Skeletal muscle cell (primary cell): ENCODE measurements around the gene LCE1E.

Experiments used
- DNase-seq: peaks from one replicate; pipeline ENCODE4 v3.0.0-alpha.2; 2010; ENCODE audit warnings: low read depth
- H3K4me3 ChIP-seq: 2 replicates; pipeline ENCODE4 v1.5.1; 2011; ENCODE audit warnings: low read depth, mild to moderate bottlenecking, control low read depth, low read length, moderate library complexity

The LCE1E gene, protein sequence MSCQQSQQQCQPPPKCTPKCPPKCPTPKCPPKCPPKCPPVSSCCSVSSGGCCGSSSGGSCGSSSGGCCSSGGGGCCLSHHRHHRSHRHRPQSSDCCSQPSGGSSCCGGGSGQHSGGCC

DNA sequence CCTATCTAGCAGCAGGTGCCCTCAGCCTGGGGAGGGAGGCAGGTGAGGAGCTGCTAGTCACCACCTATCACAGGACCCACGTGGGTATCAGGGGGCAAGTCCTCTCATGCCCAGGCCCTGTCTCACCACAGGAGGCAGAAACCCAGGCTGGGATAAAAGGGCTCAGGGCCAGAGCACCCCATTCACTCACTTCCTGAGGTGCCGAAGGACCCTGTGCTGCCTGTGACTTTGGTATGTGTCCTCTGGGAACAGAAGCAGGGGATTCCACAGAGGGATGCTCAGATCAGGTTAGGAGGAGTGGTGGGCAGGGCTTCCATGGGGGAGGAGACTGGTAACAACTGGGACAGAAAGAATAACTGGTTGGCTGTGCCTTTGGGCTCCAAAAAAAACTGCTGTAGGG lies at the start of gene LCE1E:
TSS of gene LCE1E (plus strand) at position 181 of the 400 bp plus-strand sequence. CDS start 1,043 bp downstream, outside the sequence.
- no peak for DNase-seq
- H3K4me3 ChIP-seq = no peak within 1 kb of the TSS

DNA sequence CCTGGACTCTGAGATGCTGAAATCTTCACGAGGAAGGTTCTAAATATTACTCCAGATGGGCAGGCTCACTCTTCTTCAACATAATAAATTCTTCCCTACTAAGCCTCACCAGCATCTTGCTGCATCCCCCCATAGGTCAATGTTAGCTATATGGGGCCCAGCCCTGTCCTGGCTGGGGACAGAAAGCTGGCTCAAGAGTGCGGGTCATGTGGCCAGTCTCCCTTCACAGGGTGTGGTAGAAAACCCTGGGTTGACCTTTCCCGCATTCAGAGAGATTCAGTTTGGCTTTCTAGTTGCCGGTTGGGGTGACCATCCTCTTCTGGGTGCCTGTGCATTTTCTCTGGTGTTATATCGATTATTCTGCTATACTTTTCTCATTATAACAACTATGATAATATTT lies 48.1 kb upstream of the LCE1E start:
- no peak for DNase-seq
- no peak overlapping the region for H3K4me3 ChIP-seq

DNA sequence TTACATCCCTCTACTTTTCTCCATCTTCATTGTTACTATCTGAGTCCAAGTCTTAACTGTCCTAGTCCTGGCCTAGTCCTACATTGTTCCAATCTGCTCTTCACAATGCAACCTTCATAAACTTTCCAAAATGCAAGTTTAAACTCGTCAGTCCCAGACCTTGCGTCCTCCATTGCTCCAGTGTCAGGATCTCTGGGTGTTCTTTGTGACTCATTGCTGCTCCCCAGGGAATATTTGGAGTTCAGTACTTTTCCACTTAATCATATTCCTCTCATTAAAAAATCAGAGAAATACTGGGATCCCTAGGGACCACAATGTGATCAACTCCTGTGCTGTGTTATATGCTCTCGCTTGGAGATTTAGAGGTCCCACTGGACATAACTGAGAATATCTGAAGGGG lies 46.2 kb upstream of the LCE1E start:
- no peak overlapping the region for H3K4me3 ChIP-seq
- DNase-seq = no peak

DNA sequence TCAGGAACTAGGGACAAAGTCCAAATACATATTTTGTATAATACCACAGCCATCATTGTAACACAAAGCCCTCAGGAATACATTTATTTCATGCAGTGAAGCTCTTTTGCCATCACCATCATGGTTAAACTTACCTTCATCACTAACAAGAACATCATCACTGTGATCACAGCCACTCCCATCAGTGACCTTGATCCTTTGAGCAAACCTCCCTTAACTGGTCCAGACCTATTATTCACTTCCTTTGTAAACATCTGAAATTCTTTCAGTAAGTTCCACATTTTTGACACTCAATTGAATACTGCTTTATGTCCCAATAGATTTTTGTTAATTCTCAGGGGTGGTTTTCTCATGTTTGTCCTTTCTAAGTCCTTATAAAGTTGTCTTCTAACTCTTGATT lies 44.4 kb upstream of the LCE1E start:
- DNase-seq = no peak
- no peak overlapping the region for H3K4me3 ChIP-seq

DNA sequence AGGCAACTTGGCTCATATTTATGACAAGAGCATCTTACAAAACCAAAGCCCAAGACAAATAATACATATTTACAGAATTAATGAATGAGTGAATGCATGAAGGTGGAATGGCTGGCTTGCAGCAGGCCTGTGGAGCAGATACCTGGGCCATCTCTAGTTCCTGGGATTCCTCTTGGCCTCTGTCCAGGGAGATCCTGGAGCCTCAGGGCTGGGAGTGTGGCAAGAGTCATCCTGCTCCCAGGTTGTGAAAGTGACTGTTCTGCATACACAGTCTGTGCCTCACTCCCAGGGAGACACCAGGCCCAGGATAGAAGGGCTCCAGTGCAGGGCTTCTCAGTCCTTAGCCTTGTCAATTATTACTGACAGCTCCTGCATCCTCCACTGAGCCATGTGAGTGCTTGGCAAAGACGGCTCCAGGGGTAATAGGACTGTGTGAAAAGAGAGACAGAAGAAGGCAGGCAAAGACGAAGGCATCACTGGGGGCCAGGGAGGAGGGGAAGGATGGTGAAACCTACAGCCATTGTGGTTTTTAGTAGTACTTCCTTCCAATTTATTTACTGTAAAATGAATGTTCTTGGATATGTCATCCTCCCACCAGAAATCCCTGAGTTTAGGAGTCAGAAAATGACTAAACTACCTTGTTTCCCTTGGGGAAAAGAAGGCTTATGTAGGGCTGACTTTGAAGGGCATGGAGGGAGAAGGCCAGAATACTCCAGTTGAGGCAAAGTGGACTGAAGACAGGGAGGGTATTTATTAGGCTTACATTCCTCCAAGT lies 42.5 kb upstream of the LCE1E start:
- DNase-seq = no peak

DNA sequence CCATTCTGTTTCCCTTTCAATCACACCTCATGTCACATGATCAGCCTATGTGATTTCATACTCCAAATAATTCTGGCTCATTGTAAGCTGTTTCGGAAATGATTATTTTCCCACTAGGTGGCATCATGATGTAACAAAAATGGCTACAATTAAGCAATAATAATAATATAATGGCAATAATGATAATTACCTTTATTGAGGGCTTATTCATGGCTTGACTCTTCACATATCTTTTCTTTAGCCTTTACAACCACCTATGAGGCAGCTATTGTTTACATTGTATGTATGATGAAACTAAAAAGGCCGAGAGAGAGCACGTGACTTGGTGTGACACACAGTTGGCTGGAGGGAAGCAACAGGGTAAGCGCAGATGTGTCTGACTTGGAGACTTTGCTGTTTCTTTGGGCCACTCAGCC lies 40.8 kb upstream of the LCE1E start:
- H3K4me3 ChIP-seq = no peak overlapping the region
- no peak for DNase-seq

More for the DNA sequence above, 42.5 kb upstream of the LCE1E start:
- H3K4me3 ChIP-seq = no peak overlapping the region

DNA sequence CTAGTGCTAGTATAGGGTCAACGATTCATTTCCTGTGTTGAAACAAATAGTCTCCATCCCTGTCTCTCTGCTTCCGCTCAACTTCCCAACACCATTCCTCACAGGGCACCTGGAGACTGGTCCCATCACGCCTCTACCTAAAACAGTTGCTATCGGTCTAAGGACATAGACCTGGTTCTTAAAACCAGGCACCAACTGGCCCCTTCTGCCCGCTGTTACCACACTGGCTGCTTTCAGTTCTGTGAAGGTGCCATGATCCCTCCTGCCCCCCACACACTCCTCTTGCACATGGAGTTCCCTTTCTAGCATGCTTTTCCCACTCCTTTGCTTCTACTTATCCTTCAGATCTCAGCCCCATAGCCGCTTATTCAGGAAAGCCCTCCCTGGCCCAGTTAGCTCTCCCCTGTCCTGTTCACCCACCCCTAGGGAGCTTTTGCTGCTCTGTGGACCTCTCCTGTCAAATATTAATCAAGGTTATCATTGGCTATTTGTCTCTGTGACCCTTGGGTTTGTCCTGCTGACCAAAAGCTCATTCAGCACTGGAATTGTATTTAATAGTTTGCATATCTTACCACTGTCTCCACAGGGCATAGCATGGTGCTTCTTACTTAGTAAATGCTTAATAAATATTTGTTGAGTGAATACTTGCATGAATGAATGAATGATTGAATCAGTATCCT lies 40.2 kb upstream of the LCE1E start:
- DNase-seq = no peak
- no peak overlapping the region for H3K4me3 ChIP-seq

DNA sequence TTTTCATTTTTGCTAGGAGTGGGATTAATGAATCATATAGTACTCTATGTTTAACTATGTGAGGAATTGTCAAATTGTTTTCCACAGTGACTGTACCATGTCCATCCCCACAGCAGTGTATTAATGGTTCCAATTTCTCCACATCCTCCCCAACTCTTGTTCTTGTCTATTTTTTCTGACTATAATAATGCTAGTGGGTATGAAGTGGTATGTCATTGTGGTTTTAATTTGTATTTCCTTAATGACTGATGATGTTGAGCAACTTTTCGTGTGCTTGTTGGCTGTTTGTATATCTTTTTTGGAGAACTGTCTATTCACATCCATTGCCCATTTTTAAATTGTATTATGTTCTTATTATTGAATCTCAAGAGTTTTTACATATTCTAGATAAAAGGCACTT lies 38.2 kb upstream of the LCE1E start:
- no peak for DNase-seq
- H3K4me3 ChIP-seq = no peak overlapping the region

DNA sequence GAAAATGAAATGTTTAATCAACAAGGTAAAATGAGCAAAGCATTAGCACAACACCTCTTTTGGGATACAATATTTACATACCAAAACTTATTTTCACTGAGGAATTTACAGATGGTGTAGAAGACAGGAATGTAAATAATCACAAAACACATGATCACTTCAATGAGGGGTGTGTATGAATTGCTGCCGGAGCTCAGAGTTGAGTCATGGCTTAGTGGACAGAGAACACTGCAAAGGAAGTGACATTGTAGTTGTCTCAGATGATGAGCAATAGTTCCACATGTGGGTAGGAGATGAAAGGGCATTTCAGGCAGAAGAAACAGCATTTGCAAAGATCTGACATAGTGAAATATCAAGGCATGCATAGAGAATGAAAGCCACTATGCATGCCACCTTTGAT lies 33.8 kb upstream of the LCE1E start:
- H3K4me3 ChIP-seq = no peak overlapping the region
- no peak for DNase-seq

DNA sequence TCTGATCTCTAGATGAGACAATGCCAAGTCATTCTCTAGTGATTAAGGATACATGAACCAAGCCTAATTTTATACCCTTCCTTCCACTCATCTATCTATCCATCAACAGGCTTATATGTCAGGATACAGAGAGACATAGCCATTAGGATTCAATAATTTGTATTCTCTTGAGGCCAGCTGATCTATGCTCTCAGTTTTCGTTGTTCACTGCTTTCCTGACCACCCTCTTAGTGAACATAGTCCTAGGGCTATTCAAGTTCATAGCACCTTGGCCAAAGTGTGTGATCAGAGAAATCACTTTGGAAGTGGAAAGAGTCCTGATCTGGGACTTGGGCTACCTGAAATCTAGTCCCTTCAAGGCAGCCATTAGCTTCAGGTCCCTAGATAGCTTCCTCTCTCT lies 32.5 kb upstream of the LCE1E start:
- DNase-seq = no peak
- no peak overlapping the region for H3K4me3 ChIP-seq

DNA sequence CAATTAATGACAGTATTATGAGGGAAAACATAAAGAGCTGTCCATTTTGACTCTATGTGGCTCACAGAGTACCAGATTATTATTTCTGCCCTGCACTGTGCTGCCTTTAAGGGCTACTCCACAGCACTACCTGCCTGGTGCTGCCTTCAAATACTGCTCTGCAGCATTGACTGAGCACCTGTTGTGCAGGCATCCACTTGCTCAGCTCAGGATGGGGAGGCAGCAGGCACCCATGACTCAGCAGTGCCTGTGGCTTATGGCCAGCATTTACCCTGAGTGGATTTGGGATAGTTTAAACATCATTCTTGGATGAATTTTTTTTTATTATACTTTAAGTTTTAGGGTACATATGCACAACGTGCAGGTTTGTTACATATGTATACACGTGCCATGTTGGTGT lies 29.2 kb upstream of the LCE1E start:
- DNase-seq = no peak
- H3K4me3 ChIP-seq = no peak overlapping the region

DNA sequence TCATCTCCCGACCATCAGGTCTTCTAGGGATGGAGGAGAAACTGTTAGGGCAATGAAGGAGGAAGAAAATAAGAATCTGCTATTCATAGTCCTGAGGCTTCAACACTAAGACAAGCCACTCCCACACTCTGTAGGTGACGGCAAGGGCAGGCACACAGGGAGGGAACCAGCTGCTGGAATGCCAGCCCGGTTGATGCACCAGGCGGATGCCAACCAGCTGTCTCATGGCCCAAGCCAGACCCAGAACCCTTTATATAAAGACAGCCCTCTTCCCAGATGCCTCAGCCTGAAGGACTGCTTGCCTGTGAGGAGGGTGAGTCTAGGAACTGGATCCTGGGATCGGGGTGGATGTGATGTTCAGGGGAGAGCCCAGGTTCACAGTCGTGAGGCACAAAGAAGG lies 28.3 kb upstream of the LCE1E start, which contains the start of gene KPRP:
TSS of gene KPRP (plus strand) at position 279 of the 400 bp plus-strand sequence. CDS start 1,564 bp downstream, outside the sequence.
- no peak within 1 kb of the TSS for H3K4me3 ChIP-seq
- no peak for DNase-seq

DNA sequence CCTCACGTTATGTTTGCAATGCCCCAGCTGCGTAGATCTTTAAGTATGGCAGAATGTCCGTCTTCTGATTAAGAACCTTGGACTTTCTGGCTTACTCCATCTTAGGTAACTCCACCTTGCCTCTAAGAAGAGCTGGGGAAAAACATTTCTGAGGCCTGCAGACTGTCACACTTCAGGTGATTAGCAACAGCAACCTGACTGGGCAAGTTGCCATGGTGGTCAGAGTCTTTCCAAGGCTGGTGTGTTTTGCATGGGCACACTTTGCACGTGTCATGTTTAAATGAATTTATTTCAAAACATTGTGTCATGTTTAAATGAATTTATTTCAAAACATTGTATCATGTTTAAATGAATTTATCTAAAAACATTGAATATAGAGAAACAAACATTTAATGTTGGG lies 27.4 kb upstream of the LCE1E start:
- no peak for DNase-seq
- no peak overlapping the region for H3K4me3 ChIP-seq

DNA sequence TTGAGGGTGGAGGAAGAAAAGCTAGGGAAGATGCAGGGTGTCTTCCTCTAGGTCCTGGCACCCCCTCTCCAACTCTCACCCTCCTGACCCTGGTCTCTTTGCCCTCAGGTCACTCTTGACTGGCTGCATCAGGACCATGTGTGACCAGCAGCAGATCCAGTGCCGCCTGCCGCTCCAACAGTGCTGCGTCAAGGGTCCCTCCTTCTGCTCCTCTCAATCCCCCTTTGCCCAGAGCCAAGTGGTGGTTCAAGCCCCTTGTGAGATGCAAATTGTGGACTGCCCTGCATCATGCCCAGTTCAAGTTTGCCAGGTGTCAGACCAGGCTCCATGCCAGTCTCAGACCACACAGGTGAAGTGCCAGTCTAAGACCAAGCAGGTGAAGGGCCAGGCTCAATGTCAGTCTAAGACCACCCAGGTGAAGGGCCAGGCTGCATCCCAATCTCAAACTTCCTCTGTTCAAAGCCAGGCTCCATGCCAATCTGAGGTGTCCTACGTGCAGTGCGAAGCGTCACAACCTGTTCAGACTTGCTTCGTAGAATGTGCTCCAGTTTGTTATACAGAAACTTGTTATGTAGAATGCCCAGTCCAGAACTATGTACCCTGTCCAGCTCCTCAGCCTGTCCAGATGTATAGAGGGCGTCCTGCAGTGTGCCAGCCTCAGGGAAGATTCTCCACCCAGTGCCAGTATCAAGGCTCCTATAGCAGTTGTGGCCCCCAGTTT lies 26.4 kb upstream of the LCE1E start:
- no peak for DNase-seq
- no peak overlapping the region for H3K4me3 ChIP-seq

DNA sequence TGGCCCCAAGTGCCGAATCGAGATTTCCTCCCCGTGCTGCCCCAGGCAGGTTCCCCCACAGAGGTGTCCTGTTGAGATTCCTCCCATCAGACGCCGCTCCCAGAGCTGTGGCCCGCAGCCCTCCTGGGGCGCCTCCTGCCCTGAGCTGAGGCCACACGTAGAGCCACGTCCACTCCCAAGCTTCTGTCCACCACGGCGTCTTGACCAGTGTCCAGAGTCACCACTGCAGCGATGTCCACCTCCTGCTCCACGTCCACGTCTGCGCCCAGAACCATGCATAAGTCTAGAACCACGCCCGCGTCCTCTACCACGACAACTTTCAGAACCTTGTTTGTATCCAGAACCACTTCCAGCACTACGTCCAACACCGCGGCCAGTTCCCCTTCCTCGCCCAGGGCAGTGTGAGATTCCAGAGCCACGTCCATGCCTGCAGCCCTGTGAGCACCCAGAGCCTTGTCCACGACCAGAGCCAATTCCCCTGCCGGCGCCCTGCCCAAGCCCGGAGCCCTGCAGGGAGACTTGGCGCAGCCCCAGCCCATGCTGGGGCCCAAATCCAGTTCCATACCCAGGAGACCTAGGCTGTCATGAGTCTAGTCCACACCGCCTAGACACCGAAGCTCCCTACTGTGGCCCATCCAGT lies 25.4 kb upstream of the LCE1E start:
- H3K4me3 ChIP-seq = no peak overlapping the region
- DNase-seq = no peak

DNA sequence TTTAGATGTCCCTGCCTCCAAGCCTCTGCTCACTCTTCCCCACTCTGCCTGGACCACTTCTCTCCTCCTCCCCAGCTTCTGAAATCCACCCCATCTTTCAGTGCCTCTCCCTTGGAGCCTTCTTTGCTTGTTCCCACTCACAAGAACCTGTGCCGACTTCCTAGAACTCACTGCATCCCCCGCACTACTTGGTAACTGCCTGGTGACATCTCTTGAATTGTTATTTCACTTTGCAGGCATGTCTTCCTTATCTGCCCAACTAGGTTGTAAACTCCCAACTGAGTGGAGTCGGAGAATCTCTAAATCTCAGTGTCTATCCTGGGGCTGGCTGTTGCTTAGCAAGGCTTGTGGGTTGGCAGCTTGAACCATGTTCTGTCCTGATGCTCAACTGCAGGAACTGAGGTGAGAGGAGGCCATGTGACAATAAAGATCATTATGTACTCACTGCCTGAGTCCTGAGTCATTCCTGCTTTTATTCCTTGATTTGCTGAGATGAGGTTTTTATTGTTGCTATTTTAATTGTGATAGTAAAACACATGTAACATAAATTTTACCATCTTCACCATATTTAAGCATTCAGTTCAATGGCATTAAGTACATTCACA lies 24.3 kb upstream of the LCE1E start:
- no peak overlapping the region for H3K4me3 ChIP-seq
- DNase-seq = no peak

DNA sequence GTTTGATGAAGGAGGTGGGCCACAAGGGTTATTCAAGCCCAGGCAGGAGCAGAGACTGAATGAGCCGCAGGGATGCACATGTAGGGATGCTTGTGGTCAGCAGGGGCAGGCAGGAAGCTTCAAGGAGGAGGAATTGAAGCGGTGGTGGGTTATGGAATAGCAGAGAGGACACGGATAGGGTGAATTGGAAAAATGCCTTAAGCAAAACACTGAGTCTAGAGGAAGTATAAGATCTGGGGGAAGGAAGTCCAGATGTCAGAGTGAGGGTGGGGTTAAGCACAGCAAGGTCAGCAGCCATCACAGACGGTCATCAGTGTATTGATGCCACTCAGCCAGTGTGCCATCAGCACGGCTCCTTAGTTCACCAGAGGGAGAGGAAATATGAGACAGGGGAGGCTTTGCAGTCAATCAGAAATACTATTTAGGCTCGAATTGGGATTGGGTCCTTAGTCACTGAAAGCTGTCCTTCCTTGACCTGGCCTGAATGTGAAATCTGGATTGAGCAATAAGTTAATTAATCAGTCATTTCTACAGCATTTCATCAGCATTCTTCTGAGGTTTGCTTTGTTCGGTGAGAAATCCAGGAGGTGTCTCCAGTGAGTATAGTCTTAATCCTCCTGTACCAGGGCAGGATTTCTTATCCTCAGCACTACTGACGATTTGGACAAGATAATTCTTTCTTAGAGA lies 17.1 kb upstream of the LCE1E start:
- DNase-seq = no peak
- no peak overlapping the region for H3K4me3 ChIP-seq

DNA sequence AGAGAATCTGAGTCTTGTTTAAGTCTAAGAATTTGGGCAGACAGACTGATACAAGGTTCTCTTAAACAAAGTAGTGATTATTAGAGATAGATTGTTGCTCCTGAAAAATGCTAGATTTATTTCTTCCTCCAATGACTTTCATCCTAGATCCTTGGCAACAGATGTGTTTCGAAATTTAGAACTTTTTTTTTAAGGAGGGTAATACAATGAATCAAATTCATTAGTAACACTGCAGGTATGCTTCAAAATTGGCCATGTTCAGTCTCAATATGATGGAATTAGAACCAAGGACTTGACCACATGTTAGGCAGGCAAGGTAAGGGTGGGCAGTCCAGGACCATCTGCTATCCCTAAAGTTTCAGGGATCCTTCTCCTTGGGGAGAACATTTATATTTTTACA lies 15.6 kb upstream of the LCE1E start:
- DNase-seq = no peak
- no peak overlapping the region for H3K4me3 ChIP-seq

DNA sequence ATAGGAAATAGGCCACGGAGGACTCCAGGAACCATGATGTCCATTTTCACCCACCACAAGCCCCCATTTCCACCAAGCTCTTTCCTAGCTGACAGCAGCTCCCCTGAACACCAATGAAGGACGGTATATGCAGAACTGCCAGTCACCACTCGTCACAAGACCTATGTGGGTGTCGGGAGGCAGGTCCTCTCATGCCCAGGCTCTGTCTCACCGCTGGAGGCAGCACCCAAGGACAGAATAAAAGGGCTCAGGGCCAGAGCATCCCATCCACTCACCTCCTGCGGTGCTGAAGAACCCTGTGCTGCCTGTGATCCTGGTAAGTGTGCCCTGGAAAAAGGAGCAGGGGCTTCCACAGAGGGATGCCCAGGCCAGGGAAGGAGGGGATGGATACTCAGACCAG lies 11.2 kb upstream of the LCE1E start, which contains the start of gene LCE1F:
TSS of gene LCE1F (plus strand) at position 266 of the 400 bp plus-strand sequence. CDS start 1,232 bp downstream, outside the sequence.
- no peak within 1 kb of the TSS for H3K4me3 ChIP-seq
- DNase-seq = no peak
